Measurements from ENCODE around the gene LRRC36.
"Not testable (repeated sequence)": the region's sequence is repeated elsewhere in the genome, so short reads cannot be mapped to it uniquely, and the experiment has no call there.

The LRRC36 gene

GRCh38 chr16:67329901-67330300 is 3.3 kb downstream of the LRRC36 start:
- no peaks in the 10 kb centered on the region for H3K36me3 ChIP-seq (ENCODE audit: control insufficient read depth, low read depth, low read length)
- no peak overlapping the region for H3K4me3 ChIP-seq (ENCODE audit: low read length)
- no peak overlapping the region for H3K27ac ChIP-seq (ENCODE audit: low read length)
- H3K4me1 ChIP-seq (ENCODE audit: control insufficient read depth, low read depth, low read length), result no peaks in the 10 kb centered on the region
- peaks cover under 1% of the 10 kb centered on the region for H3K27me3 ChIP-seq (ENCODE audit: control insufficient read depth, insufficient read depth, low read length)
- no peaks in the 10 kb centered on the region for H3K9me3 ChIP-seq (ENCODE audit: control insufficient read depth, low read depth, low read length)
- no peak overlapping the region for H3K9ac ChIP-seq (ENCODE audit: low read length)

GRCh38 chr16:67333315-67333714 is 6.7 kb downstream of the LRRC36 start:
- Histone ChIP-seq H3K9ac (ENCODE audit: low read length) (no peak overlapping the region), H3K4me3 (ENCODE audit: low read length) (no peak overlapping the region), H3K9me3 (ENCODE audit: control insufficient read depth, low read depth, low read length) (no peaks in the 10 kb centered on the region), H3K4me1 (ENCODE audit: control insufficient read depth, low read depth, low read length) (no peaks in the 10 kb centered on the region), H3K27me3 (ENCODE audit: control insufficient read depth, insufficient read depth, low read length) (no peaks in the 10 kb centered on the region), H3K36me3 (ENCODE audit: control insufficient read depth, low read depth, low read length) (no peaks in the 10 kb centered on the region), H3K27ac (ENCODE audit: low read length) (no peak overlapping the region)

GRCh38 chr16:67336116-67336515 is 9.5 kb downstream of the LRRC36 start:
- no peaks in the 10 kb centered on the region for H3K9me3 ChIP-seq (ENCODE audit: control insufficient read depth, low read depth, low read length)
- H3K36me3 ChIP-seq (ENCODE audit: control insufficient read depth, low read depth, low read length), result no peaks in the 10 kb centered on the region
- H3K4me3 ChIP-seq (ENCODE audit: low read length), result no peak overlapping the region
- H3K27me3 ChIP-seq (ENCODE audit: control insufficient read depth, insufficient read depth, low read length), result no peaks in the 10 kb centered on the region
- H3K9ac ChIP-seq (ENCODE audit: low read length), result no peak overlapping the region
- no peak overlapping the region for H3K27ac ChIP-seq (ENCODE audit: low read length)
- no peaks in the 10 kb centered on the region for H3K4me1 ChIP-seq (ENCODE audit: control insufficient read depth, low read depth, low read length)

GRCh38 chr16:67336648-67337047 is 10.0 kb downstream of the LRRC36 start:
- Histone ChIP-seq H3K9ac (ENCODE audit: low read length) (no peak overlapping the region), H3K9me3 (ENCODE audit: control insufficient read depth, low read depth, low read length) (no peaks in the 10 kb centered on the region), H3K36me3 (ENCODE audit: control insufficient read depth, low read depth, low read length) (no peaks in the 10 kb centered on the region), H3K27me3 (ENCODE audit: control insufficient read depth, insufficient read depth, low read length) (no peaks in the 10 kb centered on the region), H3K27ac (ENCODE audit: low read length) (no peak overlapping the region), H3K4me1 (ENCODE audit: control insufficient read depth, low read depth, low read length) (no peaks in the 10 kb centered on the region), H3K4me3 (ENCODE audit: low read length) (no peak overlapping the region)

GRCh38 chr16:67339453-67339852 is 12.8 kb downstream of the LRRC36 start:
- H3K27ac ChIP-seq (ENCODE audit: low read length), result no peak overlapping the region

GRCh38 chr16:67341250-67341649 is 14.6 kb downstream of the LRRC36 start:
- no peaks in the 10 kb centered on the region for H3K9me3 ChIP-seq (ENCODE audit: control insufficient read depth, low read depth, low read length)
- H3K36me3 ChIP-seq (ENCODE audit: control insufficient read depth, low read depth, low read length), result no peaks in the 10 kb centered on the region
- H3K4me3 ChIP-seq (ENCODE audit: low read length), result no peak overlapping the region
- H3K9ac ChIP-seq (ENCODE audit: low read length), result no peak overlapping the region
- no peak overlapping the region for H3K27ac ChIP-seq (ENCODE audit: low read length)
- no peaks in the 10 kb centered on the region for H3K4me1 ChIP-seq (ENCODE audit: control insufficient read depth, low read depth, low read length)
- no peaks in the 10 kb centered on the region for H3K27me3 ChIP-seq (ENCODE audit: control insufficient read depth, insufficient read depth, low read length)

More at GRCh38 chr16:67339453-67339852, 12.8 kb downstream of the LRRC36 start:
- Histone ChIP-seq H3K36me3 (ENCODE audit: control insufficient read depth, low read depth, low read length) (no peaks in the 10 kb centered on the region), H3K4me3 (ENCODE audit: low read length) (no peak overlapping the region), H3K9me3 (ENCODE audit: control insufficient read depth, low read depth, low read length) (no peaks in the 10 kb centered on the region), H3K9ac (ENCODE audit: low read length) (no peak overlapping the region), H3K4me1 (ENCODE audit: control insufficient read depth, low read depth, low read length) (no peaks in the 10 kb centered on the region), H3K27me3 (ENCODE audit: control insufficient read depth, insufficient read depth, low read length) (no peaks in the 10 kb centered on the region)

GRCh38 chr16:67342616-67343015 is 16.0 kb downstream of the LRRC36 start:
- Histone ChIP-seq H3K4me3 (ENCODE audit: low read length) (no peak overlapping the region), H3K27ac (ENCODE audit: low read length) (no peak overlapping the region), H3K27me3 (ENCODE audit: control insufficient read depth, insufficient read depth, low read length) (no peaks in the 10 kb centered on the region), H3K9me3 (ENCODE audit: control insufficient read depth, low read depth, low read length) (no peaks in the 10 kb centered on the region), H3K9ac (ENCODE audit: low read length) (no peak overlapping the region), H3K4me1 (ENCODE audit: control insufficient read depth, low read depth, low read length) (no peaks in the 10 kb centered on the region), H3K36me3 (ENCODE audit: control insufficient read depth, low read depth, low read length) (no peaks in the 10 kb centered on the region)

- Histone ChIP-seq H3K9ac (ENCODE audit: low read length) (no peak overlapping the region), H3K27ac (ENCODE audit: low read length) (no peak overlapping the region), H3K4me3 (ENCODE audit: low read length) (no peak overlapping the region), H3K9me3 (ENCODE audit: control insufficient read depth, low read depth, low read length) (no peaks in the 10 kb centered on the region), H3K36me3 (ENCODE audit: control insufficient read depth, low read depth, low read length) (no peaks in the 10 kb centered on the region), H3K4me1 (ENCODE audit: control insufficient read depth, low read depth, low read length) (no peaks in the 10 kb centered on the region), H3K27me3 (ENCODE audit: control insufficient read depth, insufficient read depth, low read length) (no peaks in the 10 kb centered on the region)
Measured at GRCh38 chr16:67345401-67345800, 18.8 kb downstream of the LRRC36 start.

GRCh38 chr16:67346341-67346740 is 19.7 kb downstream of the LRRC36 start:
- no peak overlapping the region for H3K27ac ChIP-seq (ENCODE audit: low read length)
- H3K27me3 ChIP-seq (ENCODE audit: control insufficient read depth, insufficient read depth, low read length), result no peaks in the 10 kb centered on the region
- H3K4me3 ChIP-seq (ENCODE audit: low read length), result no peak overlapping the region
- H3K9me3 ChIP-seq (ENCODE audit: control insufficient read depth, low read depth, low read length), result no peaks in the 10 kb centered on the region
- H3K36me3 ChIP-seq (ENCODE audit: control insufficient read depth, low read depth, low read length), result no peaks in the 10 kb centered on the region
- no peaks in the 10 kb centered on the region for H3K4me1 ChIP-seq (ENCODE audit: control insufficient read depth, low read depth, low read length)
- no peak overlapping the region for H3K9ac ChIP-seq (ENCODE audit: low read length)

- no peak overlapping the region for H3K4me3 ChIP-seq (ENCODE audit: low read length)
- no peaks in the 10 kb centered on the region for H3K4me1 ChIP-seq (ENCODE audit: control insufficient read depth, low read depth, low read length)
- no peak overlapping the region for H3K27ac ChIP-seq (ENCODE audit: low read length)
- H3K9me3 ChIP-seq (ENCODE audit: control insufficient read depth, low read depth, low read length), result no peaks in the 10 kb centered on the region
- H3K27me3 ChIP-seq (ENCODE audit: control insufficient read depth, insufficient read depth, low read length), result no peaks in the 10 kb centered on the region
- H3K9ac ChIP-seq (ENCODE audit: low read length), result no peak overlapping the region
- no peaks in the 10 kb centered on the region for H3K36me3 ChIP-seq (ENCODE audit: control insufficient read depth, low read depth, low read length)
Measured at GRCh38 chr16:67349172-67349571, 22.6 kb downstream of the LRRC36 start.

GRCh38 chr16:67350324-67350723 is 23.7 kb downstream of the LRRC36 start:
- Histone ChIP-seq H3K27me3 (ENCODE audit: control insufficient read depth, insufficient read depth, low read length) (no peaks in the 10 kb centered on the region), H3K9me3 (ENCODE audit: control insufficient read depth, low read depth, low read length) (no peaks in the 10 kb centered on the region), H3K9ac (ENCODE audit: low read length) (no peak overlapping the region), H3K4me3 (ENCODE audit: low read length) (no peak overlapping the region), H3K27ac (ENCODE audit: low read length) (no peak overlapping the region), H3K36me3 (ENCODE audit: control insufficient read depth, low read depth, low read length) (no peaks in the 10 kb centered on the region), H3K4me1 (ENCODE audit: control insufficient read depth, low read depth, low read length) (no peaks in the 10 kb centered on the region)

- H3K4me1 ChIP-seq (ENCODE audit: control insufficient read depth, low read depth, low read length); H3K36me3 ChIP-seq (ENCODE audit: control insufficient read depth, low read depth, low read length); H3K27me3 ChIP-seq (ENCODE audit: control insufficient read depth, insufficient read depth, low read length); H3K9ac ChIP-seq (ENCODE audit: low read length); H3K9me3 ChIP-seq (ENCODE audit: control insufficient read depth, low read depth, low read length); H3K27ac ChIP-seq (ENCODE audit: low read length); H3K4me3 ChIP-seq (ENCODE audit: low read length): not testable (repeated sequence)
Measured at GRCh38 chr16:67352463-67352862, 25.8 kb downstream of the LRRC36 start.

Data from iPS-18a (cell line).